Measurements from ENCODE around the gene MMP28.

MMP28 gene

GRCh38 chr17:35716897-35717465 is 78.5 kb downstream of the MMP28 start:
- FAIRE-seq: no peak

DNA sequence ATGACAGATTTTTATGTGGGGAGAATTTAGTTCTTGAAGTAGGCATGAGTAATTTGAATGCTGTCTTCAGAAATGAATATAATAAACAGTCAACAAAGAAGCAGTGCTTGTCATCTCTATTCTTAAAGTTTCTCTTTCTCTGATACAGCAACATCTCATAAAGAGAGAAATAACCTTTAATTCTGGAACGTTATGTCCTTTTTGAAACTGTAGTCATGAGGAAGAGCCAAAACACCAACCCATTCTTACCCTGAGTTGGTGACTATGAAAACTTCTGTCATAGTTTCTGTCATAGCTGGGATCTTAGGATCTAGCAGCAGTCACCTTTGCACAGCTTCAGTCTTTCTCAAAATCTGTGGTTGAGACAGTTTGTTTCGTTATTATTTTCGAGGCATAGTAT is 79.3 kb downstream of the MMP28 start:
- FAIRE-seq: no peak

Data from A204.1 (cell line).